Hepatocyte (in vitro differentiated cells): ENCODE results near the gene TNP2.

Experiments
- CTCF ChIP-seq: fragments of 200-600 bp; sonication (generic); IDR thresholded peaks from 2 replicates; pipeline ENCODE4 v1.5.1; 2016; ENCODE audit warnings: antibody characterized with exemption, mild to moderate bottlenecking; ENCODE audit not compliant: poor library complexity
- EZH2 ChIP-seq: fragments of 200-600 bp; sonication (generic); IDR thresholded peaks from 2 replicates; pipeline ENCODE4 v1.6.1; 2016; ENCODE audit warnings: antibody characterized with exemption, mild to moderate bottlenecking, borderline replicate concordance
- EZH2phosphoT487 ChIP-seq: fragments of 200-600 bp; sonication (generic); IDR thresholded peaks from one replicate; pipeline ENCODE4 v1.6.1; 2018; ENCODE audit warnings: antibody characterized with exemption, mild to moderate bottlenecking, low read depth, moderate library complexity; ENCODE audit not compliant: unreplicated experiment, severe bottlenecking

- TF ChIP-seq CTCF (no peak), EZH2phosphoT487 (no peak), EZH2 (no peak)
These were observed 18.2 kb downstream of the TNP2 start for GRCh38 chr16:11250786-11251524.
